Duodenal mucosa (tissue), 2 donors: ENCODE data around the gene UQCRHL.

ENCODE experiments used
- H3K27ac ChIP-seq: one replicate; pipeline ENCODE4 v1.7.0; 2013; ENCODE audit warnings: low read depth, low read length
- H3K27me3 ChIP-seq, 2 donors: one replicate each; pipeline ENCODE4 v1.7.0; 2013; ENCODE audit warnings: low read length in 2 of 2, control low read depth in 1 of 2; ENCODE audit not compliant: insufficient read depth in 2 of 2, control insufficient read depth in 1 of 2
- H3K36me3 ChIP-seq, 2 donors: one replicate each; pipeline ENCODE4 v1.7.0; 2013; ENCODE audit warnings: low read length in 2 of 2, control low read depth in 1 of 2; ENCODE audit not compliant: insufficient read depth in 2 of 2, control insufficient read depth in 1 of 2
- H3K4me1 ChIP-seq, 2 donors: one replicate each; pipeline ENCODE4 v1.7.0; 2013; ENCODE audit warnings: low read length in 2 of 2, control low read depth in 1 of 2; ENCODE audit not compliant: insufficient read depth in 2 of 2, control insufficient read depth in 1 of 2
- H3K4me3 ChIP-seq, 2 donors: one replicate each; pipeline ENCODE4 v1.7.0; 2013; ENCODE audit warnings: low read length in 2 of 2, low read depth in 1 of 2
- H3K9ac ChIP-seq, 2 donors: one replicate each; pipeline ENCODE4 v1.7.0; 2013; ENCODE audit warnings: low read length in 2 of 2, low read depth in 1 of 2
- H3K9me3 ChIP-seq, 2 donors: one replicate each; pipeline ENCODE4 v1.7.0; 2013; ENCODE audit warnings: low read length in 2 of 2, control low read depth in 1 of 2; ENCODE audit not compliant: control insufficient read depth in 1 of 2

Gene UQCRHL

GRCh38 chr1:15770313-15770962 is 37.0 kb downstream of the UQCRHL start:
- peaks cover 2 to 4% of the 10 kb centered on the region in 2 donors for H3K4me1 ChIP-seq
- no peaks in the 10 kb centered on the region for H3K9me3 ChIP-seq
- no peak overlapping the region for H3K9ac ChIP-seq
- no peaks in the 10 kb centered on the region for H3K27me3 ChIP-seq
- peaks cover 44 to 60% of the 10 kb centered on the region in 2 donors for H3K36me3 ChIP-seq
- no peak overlapping the region for H3K4me3 ChIP-seq
- H3K27ac ChIP-seq = no peak overlapping the region

- no peaks in the 10 kb centered on the region for H3K9me3 ChIP-seq
- no peak overlapping the region for H3K27ac ChIP-seq
- H3K36me3 ChIP-seq = peaks cover 35 to 56% of the 10 kb centered on the region in 2 donors
Measured at GRCh38 chr1:15768388-15768787, 39.1 kb downstream of the UQCRHL start.

DNA sequence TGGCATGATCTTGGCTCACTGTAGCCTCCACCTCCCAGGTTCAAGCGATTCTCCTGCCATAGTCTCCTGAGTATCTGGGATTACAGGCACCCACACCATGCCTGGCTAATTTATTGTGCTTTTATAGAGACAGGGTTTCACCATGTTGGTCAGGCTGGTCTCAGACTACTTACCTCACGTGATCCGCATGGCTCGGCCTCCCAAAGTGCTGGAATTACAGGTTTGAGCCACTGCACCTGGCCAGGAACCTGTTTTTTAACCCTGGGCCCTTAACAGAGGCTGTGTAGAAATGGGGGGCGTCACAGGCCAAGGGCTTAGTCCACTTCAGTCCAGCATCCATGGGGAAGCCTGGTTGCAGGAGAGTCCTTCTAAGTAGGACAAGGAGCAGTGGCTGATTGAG is 39.5 kb downstream of the UQCRHL start:
- H3K9me3 ChIP-seq = no peaks in the 10 kb centered on the region
- no peak overlapping the region for H3K9ac ChIP-seq
- no peaks in the 10 kb centered on the region for H3K27me3 ChIP-seq
- H3K36me3 ChIP-seq = peaks cover 35 to 55% of the 10 kb centered on the region in 2 donors
- no peak overlapping the region for H3K27ac ChIP-seq
- no peak overlapping the region for H3K4me3 ChIP-seq
- peaks cover 14 to 18% of the 10 kb centered on the region in 2 donors for H3K4me1 ChIP-seq

More at GRCh38 chr1:15768388-15768787, 39.1 kb downstream of the UQCRHL start:
- Histone ChIP-seq H3K9ac (no peak overlapping the region), H3K4me1 (peaks cover 14 to 18% of the 10 kb centered on the region in 2 donors), H3K27me3 (no peaks in the 10 kb centered on the region), H3K4me3 (no peak overlapping the region)

DNA sequence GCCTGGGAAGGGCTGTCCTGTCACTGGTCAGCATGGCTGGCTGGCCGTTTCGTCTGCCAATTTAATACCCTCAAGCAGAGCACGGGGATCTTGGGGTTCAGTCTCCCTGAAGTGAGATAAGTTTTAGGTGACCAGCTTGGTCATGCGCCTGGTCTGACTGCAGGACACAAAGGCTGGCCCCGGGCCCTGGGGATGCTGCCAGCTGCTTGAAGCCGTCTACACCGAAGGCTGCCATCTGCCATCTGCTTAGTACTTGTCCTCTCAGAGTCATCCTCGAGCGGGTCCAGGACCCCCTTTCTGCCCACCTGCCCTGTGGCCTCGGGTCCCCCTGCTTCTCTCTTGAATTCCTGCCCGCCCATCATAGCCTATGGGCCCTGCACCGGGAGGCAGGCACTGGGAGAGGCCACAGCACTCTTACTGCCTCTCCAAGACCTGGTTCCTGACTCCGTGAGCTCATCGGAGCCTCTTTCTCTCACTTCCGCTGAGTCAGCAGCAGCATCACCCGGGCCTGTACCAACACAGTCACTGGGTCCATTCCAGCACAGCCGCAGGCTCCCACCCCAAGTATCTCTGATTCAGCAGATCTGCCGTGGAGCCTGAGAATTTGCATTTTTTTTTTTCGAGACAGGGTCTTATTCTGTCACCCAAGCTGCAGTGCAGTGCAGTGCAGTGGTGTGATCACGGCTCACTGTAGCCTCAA is 41.8 kb downstream of the UQCRHL start:
- Histone ChIP-seq H3K4me3 (no peak overlapping the region), H3K27ac (no peak overlapping the region), H3K9me3 (no peaks in the 10 kb centered on the region), H3K27me3 (no peaks in the 10 kb centered on the region), H3K9ac (no peak overlapping the region), H3K4me1 (peaks cover 24 to 31% of the 10 kb centered on the region in 2 donors), H3K36me3 (peaks cover 24 to 41% of the 10 kb centered on the region in 2 donors)

DNA sequence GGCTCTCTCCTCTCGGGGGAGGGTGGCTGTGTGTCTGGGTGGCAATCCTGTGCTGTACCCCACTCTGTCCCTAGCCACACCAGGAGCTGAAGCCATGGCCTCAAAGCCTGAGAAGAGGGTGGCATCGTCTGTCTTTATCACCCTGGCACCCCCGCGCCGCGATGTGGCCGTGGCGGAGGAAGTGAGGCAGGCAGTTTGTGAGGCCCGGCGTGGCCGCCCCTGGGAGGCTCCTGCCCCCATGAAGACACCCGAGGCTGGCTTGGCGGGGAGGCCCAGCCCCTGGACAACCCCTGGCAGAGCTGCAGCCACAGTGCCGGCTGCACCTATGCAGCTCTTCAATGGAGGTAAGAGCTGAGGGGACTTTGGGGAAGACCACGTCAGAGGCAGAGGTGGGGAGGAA is 42.6 kb downstream of the UQCRHL start:
- H3K36me3 ChIP-seq = peaks cover 16 to 33% of the 10 kb centered on the region in 2 donors
- peak overlapping the region; percentile 15 for H3K27ac ChIP-seq
- H3K9me3 ChIP-seq = no peaks in the 10 kb centered on the region
- peak overlapping the region in 1 of 2 donors; percentile 30 for H3K9ac ChIP-seq
- peaks cover 27 to 33% of the 10 kb centered on the region in 2 donors for H3K4me1 ChIP-seq
- no peak overlapping the region for H3K4me3 ChIP-seq
- H3K27me3 ChIP-seq = no peaks in the 10 kb centered on the region

DNA sequence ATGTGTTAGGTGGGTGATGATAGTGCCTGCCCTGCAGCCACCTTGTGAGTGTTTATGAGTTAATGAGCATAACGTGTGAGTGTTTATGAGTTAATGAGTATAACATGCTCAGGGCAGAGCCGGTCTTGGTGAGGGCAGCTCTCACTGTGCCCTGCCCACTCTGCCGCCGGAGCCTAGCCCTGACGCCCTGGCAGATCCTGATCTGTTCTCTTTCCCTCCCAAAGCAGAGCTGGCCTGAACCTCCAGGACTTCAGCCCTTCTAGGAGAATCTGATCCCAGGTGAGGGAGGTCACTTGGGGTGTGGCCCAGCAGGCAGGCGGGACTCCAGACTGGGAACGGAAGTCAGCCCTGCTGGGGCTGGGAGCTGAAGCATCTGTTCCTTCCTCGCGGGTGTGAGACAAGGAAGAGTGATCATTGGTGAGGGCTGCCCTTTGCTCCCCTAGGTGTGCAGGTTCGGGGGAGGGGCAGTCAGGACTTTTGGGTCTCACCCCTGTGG is 43.1 kb downstream of the UQCRHL start:
- Histone ChIP-seq H3K4me3 (peak overlapping the region in 1 of 2 donors; percentile 1), H3K27ac (peak overlapping the region; percentile 64), H3K27me3 (no peaks in the 10 kb centered on the region), H3K4me1 (peaks cover 31 to 33% of the 10 kb centered on the region in 2 donors), H3K36me3 (peaks cover 16 to 33% of the 10 kb centered on the region in 2 donors), H3K9ac (peak overlapping the region; percentile 30 to 33), H3K9me3 (no peaks in the 10 kb centered on the region)

DNA sequence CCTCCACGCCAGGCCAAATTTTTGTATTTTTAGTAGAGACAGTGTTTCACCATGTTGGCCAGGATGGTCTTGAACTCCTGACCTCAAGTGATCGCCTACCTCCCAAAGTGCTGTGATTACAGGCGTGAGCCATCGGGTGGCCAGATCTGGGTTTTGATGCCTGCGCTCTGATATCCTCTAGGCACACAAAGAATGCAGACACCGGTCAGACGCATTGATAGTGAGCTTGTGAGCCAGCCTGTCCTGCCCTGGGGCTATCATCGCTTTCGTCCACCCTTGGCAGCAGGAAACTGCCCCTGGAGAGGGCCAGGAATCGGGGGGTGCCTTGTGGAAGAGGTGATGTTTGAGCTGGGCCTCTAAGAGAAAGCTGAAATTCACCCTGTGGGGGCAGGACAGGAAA is 44.9 kb downstream of the UQCRHL start:
- no peaks in the 10 kb centered on the region for H3K27me3 ChIP-seq
- H3K27ac ChIP-seq = no peak overlapping the region
- H3K4me1 ChIP-seq = peaks cover 33 to 39% of the 10 kb centered on the region in 2 donors
- no peak overlapping the region for H3K9ac ChIP-seq
- no peaks in the 10 kb centered on the region for H3K9me3 ChIP-seq
- no peak overlapping the region for H3K4me3 ChIP-seq
- H3K36me3 ChIP-seq = peaks cover 9 to 20% of the 10 kb centered on the region in 2 donors

DNA sequence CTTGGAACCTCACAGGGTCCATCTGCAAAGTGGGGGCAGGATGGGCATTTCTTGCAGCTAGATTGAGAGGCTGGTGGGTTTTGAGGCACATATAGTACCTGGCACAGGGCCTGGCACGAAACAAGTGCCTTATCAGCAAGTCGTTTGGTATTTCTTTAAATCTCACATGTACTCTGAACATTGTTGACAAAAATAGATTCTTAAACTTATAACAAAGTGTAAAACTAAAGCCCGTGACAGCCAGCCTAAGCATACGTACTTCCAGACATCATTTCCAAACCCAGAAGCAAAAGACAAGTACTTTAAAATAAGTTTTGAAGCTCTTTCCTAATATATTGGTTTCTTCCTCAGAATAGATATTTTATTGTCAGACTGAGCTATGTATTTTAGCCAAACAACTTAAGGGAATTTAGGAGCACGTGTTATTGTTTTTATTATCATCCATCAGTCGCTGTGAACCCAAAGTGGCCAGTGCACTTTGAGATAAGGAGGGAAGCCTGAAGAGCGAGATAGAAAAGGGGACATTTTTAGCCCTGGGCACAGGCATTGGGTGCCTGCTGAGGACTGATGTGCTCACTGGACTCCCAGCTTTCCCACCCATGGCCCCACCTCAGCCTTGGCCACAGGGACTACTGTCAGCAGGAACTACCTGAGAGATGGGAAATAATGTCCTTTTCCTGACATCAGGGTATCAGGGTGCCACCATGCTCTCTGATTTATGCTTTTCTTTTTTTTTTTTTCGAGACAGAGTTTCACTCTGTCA is 45.9 kb downstream of the UQCRHL start:
- Histone ChIP-seq H3K36me3 (peaks cover 9 to 18% of the 10 kb centered on the region in 2 donors), H3K27ac (peak overlapping the region; percentile 36), H3K9ac (peak overlapping the region in 1 of 2 donors; percentile 19), H3K9me3 (no peaks in the 10 kb centered on the region), H3K4me3 (peak overlapping the region in 1 of 2 donors; percentile 15), H3K27me3 (no peaks in the 10 kb centered on the region), H3K4me1 (peaks cover 35 to 39% of the 10 kb centered on the region in 2 donors)

GRCh38 chr1:15760520-15761211 is 46.8 kb downstream of the UQCRHL start:
- H3K4me3 ChIP-seq = peak overlapping the region in 1 of 2 donors; percentile 15
- H3K9me3 ChIP-seq = no peaks in the 10 kb centered on the region
- H3K36me3 ChIP-seq = peaks cover 6 to 12% of the 10 kb centered on the region in 2 donors
- H3K4me1 ChIP-seq = peaks cover 41 to 43% of the 10 kb centered on the region in 2 donors
- H3K27ac ChIP-seq = peak overlapping the region; percentile 36
- no peaks in the 10 kb centered on the region for H3K27me3 ChIP-seq
- peak overlapping the region; percentile 18 to 19 for H3K9ac ChIP-seq
